SIG-M5 treated with dmso at 0.1 percent for 504 hours (cell line): ENCODE data around the gene HERC2.
"Not testable (repeated sequence)": the region's sequence is repeated elsewhere in the genome, so short reads cannot be mapped to it uniquely, and the experiment has no call there.

ENCODE experiments used
- DNase-seq: peaks from one replicate; lab custom pipeline; 2025; ENCODE audit not compliant: unreplicated experiment; lab: John Stamatoyannopoulos, UW

Gene HERC2

GRCh38 chr15:28181366-28181765 lies 140.6 kb downstream of the HERC2 start:
- no peak for DNase-seq

GRCh38 chr15:28179270-28179669 lies 142.7 kb downstream of the HERC2 start:
- no peak for DNase-seq

GRCh38 chr15:28178727-28179126 lies 143.3 kb downstream of the HERC2 start:
- no peak for DNase-seq

- no peak for DNase-seq
Observed at GRCh38 chr15:28178290-28178689, 143.7 kb downstream of the HERC2 start.

- DNase-seq = no peak
Observed at GRCh38 chr15:28169366-28169765, 152.6 kb downstream of the HERC2 start.

GRCh38 chr15:28168405-28169121 lies 153.4 kb downstream of the HERC2 start:
- DNase-seq = not testable (repeated sequence)

GRCh38 chr15:28167042-28167441 lies 154.9 kb downstream of the HERC2 start:
- no peak for DNase-seq

- DNase-seq = no peak
Observed at GRCh38 chr15:28165791-28166190, 156.2 kb downstream of the HERC2 start.

- no peak for DNase-seq
Observed at GRCh38 chr15:28164876-28165275, 157.1 kb downstream of the HERC2 start.

- DNase-seq = no peak
Observed at GRCh38 chr15:28154283-28154682, 167.7 kb downstream of the HERC2 start.

GRCh38 chr15:28153492-28154119 lies 168.4 kb downstream of the HERC2 start:
- DNase-seq = no peak

- not testable (repeated sequence) for DNase-seq
Observed at GRCh38 chr15:28152538-28152923, 169.4 kb downstream of the HERC2 start.

- not testable (repeated sequence) for DNase-seq
Observed at GRCh38 chr15:28151864-28152537, 170.0 kb downstream of the HERC2 start.

- no peak for DNase-seq
Observed at GRCh38 chr15:28147801-28148200, 174.2 kb downstream of the HERC2 start.

GRCh38 chr15:28145419-28145818 lies 176.6 kb downstream of the HERC2 start:
- DNase-seq = not testable (repeated sequence)

GRCh38 chr15:28140062-28140461 lies 181.9 kb downstream of the HERC2 start:
- no peak for DNase-seq

- DNase-seq = not testable (repeated sequence)
Observed at GRCh38 chr15:28137408-28138039, 184.5 kb downstream of the HERC2 start.

GRCh38 chr15:28136236-28136904 lies 185.6 kb downstream of the HERC2 start:
- DNase-seq = not testable (repeated sequence)

GRCh38 chr15:28133281-28133680 lies 188.7 kb downstream of the HERC2 start:
- no peak for DNase-seq

- DNase-seq = no peak
Observed at GRCh38 chr15:28132524-28133275, 189.3 kb downstream of the HERC2 start.
